ENCODE data around the gene GALNT12. TPM values are rescaled to one million over a fixed set of nuclear protein-coding genes. Genes with fewer than 3 reads are reported as not detected.

The GALNT12 gene
- total and polyA plus RNA-seq, 8 donors: 14.6 to 24.6 (median 19.6) TPM

- TF ChIP-seq CTCF (IDR thresholded peaks at IDR 0.05): no peak
- no peak overlapping the region for H3K4me3 ChIP-seq
- peak; percentile 50 for ATAC-seq
- H3K36me3 ChIP-seq: no peaks in the 10 kb centered on the region
- H3K4me1 ChIP-seq: peaks cover 0 to 4% of the 10 kb centered on the region in 2 donors
- H3K9me3 ChIP-seq: peaks cover 0 to 3% of the 10 kb centered on the region in 2 donors
- H3K27ac ChIP-seq: no peak overlapping the region
- H3K27me3 ChIP-seq: no peaks in the 10 kb centered on the region
- no peak for DNase-seq
- intact Hi-C loops (cut with DNase I): loop anchor here in 1 of 2 donors (10.0 kb wide), 1 partner anchor 281 kb away; no protein-coding TSS in a partner anchor
Observed at GRCh38 chr9:98854266-98854665, 46.8 kb downstream of the GALNT12 start.

- TF ChIP-seq CTCF (IDR thresholded peaks at IDR 0.05): no peak
- Histone ChIP-seq H3K27me3 (no peaks in the 10 kb centered on the region), H3K36me3 (no peaks in the 10 kb centered on the region), H3K4me3 (no peak overlapping the region), H3K4me1 (peaks cover 0 to 4% of the 10 kb centered on the region in 2 donors), H3K9me3 (peaks cover 0 to 3% of the 10 kb centered on the region in 2 donors), H3K27ac (no peak overlapping the region)
- ATAC-seq (no peak), DNase-seq (no peak)
- intact Hi-C loops (cut with DNase I): loop anchor here in 1 of 2 donors (10.0 kb wide), 1 partner anchor 279 kb away; no protein-coding TSS in a partner anchor
Observed at GRCh38 chr9:98855592-98855991, 48.1 kb downstream of the GALNT12 start.

- TF ChIP-seq CTCF (IDR thresholded peaks at IDR 0.05): no peak
- no peaks in the 10 kb centered on the region for H3K27me3 ChIP-seq
- no peak for DNase-seq
- H3K4me3 ChIP-seq: no peak overlapping the region
- intact Hi-C loops (cut with DNase I): loop anchor here in 1 of 2 donors (10.0 kb wide), 1 partner anchor 278 kb away; no protein-coding TSS in a partner anchor
- H3K4me1 ChIP-seq: peaks cover 3 to 7% of the 10 kb centered on the region in 2 donors
- H3K9me3 ChIP-seq: peaks cover 0 to 3% of the 10 kb centered on the region in 2 donors
- no peak overlapping the region for H3K27ac ChIP-seq
- no peaks in the 10 kb centered on the region for H3K36me3 ChIP-seq
- ATAC-seq: no peak
Observed at GRCh38 chr9:98856982-98857381, 49.5 kb downstream of the GALNT12 start.

- Histone ChIP-seq H3K36me3 (no peaks in the 10 kb centered on the region), H3K4me3 (no peak overlapping the region), H3K4me1 (peaks cover 7% of the 10 kb centered on the region in 2 donors), H3K27ac (no peak overlapping the region), H3K9me3 (peaks cover 0 to 3% of the 10 kb centered on the region in 2 donors), H3K27me3 (no peaks in the 10 kb centered on the region)
- intact Hi-C loops (cut with DNase I): loop anchor here in 1 of 2 donors (5.0 to 10.0 kb wide), 2 partner anchors 137 to 275 kb away; no protein-coding TSS in a partner anchor
- DNase-seq (no peak), ATAC-seq (no peak)
- TF ChIP-seq CTCF (IDR thresholded peaks at IDR 0.05): no peak
Observed at GRCh38 chr9:98859941-98860340, 52.5 kb downstream of the GALNT12 start.

GRCh38 chr9:98860871-98861293 lies 53.4 kb downstream of the GALNT12 start:
- DNase-seq (peak in 2 of 4 donors; percentile 46 to 71), ATAC-seq (peak; percentile 66)
- intact Hi-C loops (cut with DNase I): loop anchor here in 1 of 2 donors (5.0 kb wide), 1 partner anchor 136 kb away; no protein-coding TSS in a partner anchor
- H3K27me3 ChIP-seq: no peaks in the 10 kb centered on the region
- H3K36me3 ChIP-seq: no peaks in the 10 kb centered on the region
- H3K9me3 ChIP-seq: peaks cover 0 to 3% of the 10 kb centered on the region in 2 donors
- no peak overlapping the region for H3K27ac ChIP-seq
- H3K4me1 ChIP-seq: peaks cover 7% of the 10 kb centered on the region in 2 donors
- no peak overlapping the region for H3K4me3 ChIP-seq
- TF ChIP-seq CTCF (IDR thresholded peaks at IDR 0.05): peak in 1 of 2 donors; percentile 31

Measured in left lung (tissue), 10 donors.